ENCODE data around the gene CENPN. TPM values are rescaled to one million over a fixed set of nuclear protein-coding genes. Genes with fewer than 3 reads are reported as not detected.

CENPN gene
- total RNA-seq, 1 experiment from 2014 or later: 78.6 TPM

DNA sequence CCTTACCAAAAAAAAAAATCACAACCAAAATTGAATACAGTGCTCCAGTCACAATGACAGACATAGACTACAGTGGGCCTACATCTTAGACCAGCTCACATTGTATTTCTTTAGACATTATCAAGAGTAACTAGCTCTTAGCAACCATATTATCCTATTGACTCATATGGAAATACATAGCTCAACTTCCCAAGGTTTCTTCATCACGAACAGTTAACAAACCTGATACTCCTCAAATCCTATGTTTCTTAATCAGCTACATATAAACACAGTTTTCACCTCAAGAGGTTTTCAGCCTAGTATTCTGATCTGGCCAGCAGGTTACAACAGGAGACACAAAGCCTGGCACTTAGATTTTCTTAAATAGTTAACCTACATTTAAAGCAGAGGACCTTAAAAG lies 30.1 kb upstream of the CENPN start:
- H3K36me3 Mint-ChIP-seq (ENCODE audit: insufficient read depth in 1 of 3, low read depth in 3 of 3): peaks cover 6 to 17% (median 11%) of the 10 kb centered on the region in 3 experiments; a peak in 6 of 7 replicates
- H3K4me3 Mint-ChIP-seq: no peak overlapping the region

More for the DNA sequence above, 30.1 kb upstream of the CENPN start:
- H3K79me1 ChIP-seq (ENCODE audit: insufficient read depth, low read depth, low read length, poor library complexity, severe bottlenecking): no peaks in the 10 kb centered on the region
- H3K23me2 ChIP-seq (ENCODE audit: insufficient read length, low read depth, low read length, poor library complexity, severe bottlenecking): no peaks in the 10 kb centered on the region
- Mint-ChIP-seq H3K4me1 (peaks cover 11 to 12% of the 10 kb centered on the region in 2 experiments), H3K27ac (no peak overlapping the region), H3K27me3 (ENCODE audit: low read depth) (no peaks in the 10 kb centered on the region), H3K9me3 (no peaks in the 10 kb centered on the region)
- no peak for TF ChIP-seq CTCF (conservative IDR thresholded peaks at IDR 0.05)
- no peak overlapping the region for H3T11ph ChIP-seq (ENCODE audit: low read length)
- no peak overlapping the region for H2BK15ac ChIP-seq (ENCODE audit: low read depth, low read length)
- DNase-seq: no peak
- no peak overlapping the region for H3K9ac ChIP-seq (ENCODE audit: extremely low read depth, insufficient read length, low read length)
- no peak overlapping the region for H4K8ac ChIP-seq (replicated peaks; ENCODE audit: insufficient read length, low read depth, low read length)
- no peaks in the 10 kb centered on the region for H4K20me1 ChIP-seq (ENCODE audit: control insufficient read depth, insufficient read depth, insufficient read length)
- no peak overlapping the region for H3K14ac ChIP-seq (ENCODE audit: insufficient read depth, low read length)
- H3K23ac ChIP-seq (ENCODE audit: insufficient read length, low read depth, low read length): no peak overlapping the region
- no peaks in the 10 kb centered on the region for H3K27me3 ChIP-seq (ENCODE audit: insufficient read depth, low read length)
- H3K9me3 ChIP-seq (ENCODE audit: control insufficient read depth, low read depth, low read length): no peaks in the 10 kb centered on the region
- WGBS (ENCODE audit: extremely low coverage, insufficient read length, low lambda C conversion rate): no CpG with 5 or more reads among the region's 1 CpG
- H3K27ac ChIP-seq (ENCODE audit: insufficient read length, low read depth, low read length): no peak overlapping the region
- no peak overlapping the region for H2BK120ac ChIP-seq (ENCODE audit: low read depth, low read length, poor library complexity, severe bottlenecking)
- no peak overlapping the region for H3K4me2 ChIP-seq (ENCODE audit: insufficient read depth, insufficient read length, low read length)
- no peak overlapping the region for H2BK20ac ChIP-seq (ENCODE audit: low read depth, low read length, poor library complexity, severe bottlenecking)
- no peak overlapping the region for H2AFZ ChIP-seq (ENCODE audit: low read length)
- H3K4ac ChIP-seq (ENCODE audit: low read depth, low read length): no peak overlapping the region
- no peak overlapping the region for H2BK5ac ChIP-seq (ENCODE audit: insufficient read length, low read length)
- no peak overlapping the region for H4K5ac ChIP-seq (ENCODE audit: insufficient read length, low read depth, low read length)
- no peak overlapping the region for H3K18ac ChIP-seq (ENCODE audit: insufficient read length, low read depth, low read length)
- no peak overlapping the region for H2AK5ac ChIP-seq (ENCODE audit: insufficient read length, low read length)
- H4K91ac ChIP-seq (ENCODE audit: insufficient read length, low read depth, low read length): no peak overlapping the region
- H3K4me1 ChIP-seq (ENCODE audit: insufficient read depth, low read length): no peaks in the 10 kb centered on the region
- no peak overlapping the region for H2BK12ac ChIP-seq (ENCODE audit: insufficient read length, low read depth, low read length)
- H3K79me2 ChIP-seq (ENCODE audit: insufficient read depth, low read length): no peaks in the 10 kb centered on the region
- no peak overlapping the region for H3K56ac ChIP-seq (ENCODE audit: insufficient read length, low read depth, low read length)
